OCI-LY3 (cell line): ENCODE data around the gene CWH43.

ENCODE experiments used
- H2AFZ ChIP-seq: fragments of 200-600, 300-600 bp; shearing (Covaris generic); 2 replicates; pipeline ENCODE4 v1.6.0; 2014; ENCODE audit warnings: antibody characterized with exemption, low read depth, low read length
- H3K27ac ChIP-seq: fragments of 200-600, 300-600 bp; sonication (generic); 2 replicates; pipeline ENCODE4 v1.5.1; 2014; ENCODE audit warnings: mild to moderate bottlenecking, low read length, moderate library complexity, mixed read lengths
- H3K27me3 ChIP-seq: fragments of 200-600, 300-600 bp; sonication (generic); 2 replicates; pipeline ENCODE4 v1.6.1; 2014; ENCODE audit warnings: low read depth, low read length, mixed read lengths
- H3K36me3 ChIP-seq: fragments of 200-600, 300-600 bp; sonication (generic); replicated peaks from 2 replicates; pipeline ENCODE3; 2014; ENCODE audit warnings: low read depth, low read length, mixed read lengths
- H3K4me1 ChIP-seq: fragments of 300-600, 200-600 bp; sonication (generic); 2 replicates; pipeline ENCODE4 v1.6.1; 2014; ENCODE audit warnings: low read length, mixed read lengths
- H3K4me2 ChIP-seq: fragments of 200-600, 300-600 bp; sonication (generic); 2 replicates; pipeline ENCODE4 v1.6.1; 2014; ENCODE audit warnings: low read length, mixed read lengths
- H3K4me3 ChIP-seq: fragments of 300-600, 200-600 bp; sonication (generic); 2 replicates; pipeline ENCODE4 v1.5.1; 2014; ENCODE audit warnings: antibody characterized with exemption, mild to moderate bottlenecking, low read length, moderate library complexity
- H3K79me2 ChIP-seq: fragments of 300-600, 200-600 bp; shearing (Covaris generic); 2 replicates; pipeline ENCODE4 v1.6.1; 2014; ENCODE audit warnings: mild to moderate bottlenecking, low read length, mixed read lengths
- H3K9ac ChIP-seq: fragments of 300-600, 200-600 bp; shearing (Covaris generic); 2 replicates; pipeline ENCODE4 v1.6.0; 2014; ENCODE audit warnings: mild to moderate bottlenecking, low read length, moderate library complexity
- H3K9me3 ChIP-seq: fragments of 200-600, 300-600 bp; shearing (Covaris generic); 2 replicates; pipeline ENCODE4 v1.6.1; 2014; ENCODE audit warnings: low read length, mixed read lengths; ENCODE audit not compliant: insufficient read depth
- H4K20me1 ChIP-seq: fragments of 200-600, 300-600 bp; sonication (generic); 2 replicates; pipeline ENCODE4 v1.6.1; 2016; ENCODE audit warnings: low read length, mixed read lengths; ENCODE audit not compliant: insufficient read depth
- CTCF ChIP-seq: fragments of 200-600, 300-600 bp; sonication (generic); IDR thresholded peaks from 2 replicates; pipeline ENCODE4 v1.5.1; 2014; ENCODE audit warnings: antibody characterized with exemption, low read length, low read depth
- EZH2phosphoT487 ChIP-seq: fragments of 200-600 bp; shearing (Covaris generic); IDR thresholded peaks from 2 replicates; pipeline ENCODE4 v1.6.1; 2018; ENCODE audit warnings: antibody characterized with exemption, mixed run types, low read depth

The CWH43 gene

GRCh38 chr4:48967101-48967500 is 19.0 kb upstream of the CWH43 start:
- Histone ChIP-seq H3K79me2 (no peaks in the 10 kb centered on the region), H3K36me3 (no peaks in the 10 kb centered on the region), H3K9me3 (no peaks in the 10 kb centered on the region), H3K27me3 (no peaks in the 10 kb centered on the region), H4K20me1 (no peaks in the 10 kb centered on the region), H3K9ac (no peak overlapping the region), H3K4me1 (no peaks in the 10 kb centered on the region), H3K27ac (no peak overlapping the region), H2AFZ (no peak overlapping the region), H3K4me2 (no peak overlapping the region), H3K4me3 (no peak overlapping the region)
- no peak for TF ChIP-seq EZH2phosphoT487

DNA sequence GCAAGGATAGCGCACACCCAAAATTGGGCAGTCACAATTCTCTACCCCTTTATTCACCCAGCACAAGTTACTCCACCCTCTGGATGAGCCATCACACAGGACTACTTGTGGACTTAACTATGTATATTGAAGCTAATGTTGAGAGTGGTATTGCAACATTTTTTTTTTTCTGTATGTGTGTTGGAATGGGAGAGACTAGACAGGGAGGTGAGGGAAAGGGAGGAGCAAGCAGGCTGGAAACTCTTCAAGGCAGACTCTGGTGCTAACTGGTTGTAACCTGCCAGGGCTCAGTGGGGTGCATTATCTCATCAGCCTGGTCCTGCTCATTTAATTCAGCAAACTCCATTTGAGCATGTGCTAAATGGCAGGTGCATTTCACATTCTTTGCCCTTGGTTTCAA is 18.4 kb upstream of the CWH43 start:
- Histone ChIP-seq H3K9me3 (no peaks in the 10 kb centered on the region), H3K4me1 (no peaks in the 10 kb centered on the region), H3K27ac (no peak overlapping the region), H2AFZ (no peak overlapping the region), H3K4me2 (no peak overlapping the region), H3K9ac (no peak overlapping the region), H3K79me2 (no peaks in the 10 kb centered on the region), H4K20me1 (no peaks in the 10 kb centered on the region), H3K4me3 (no peak overlapping the region), H3K27me3 (no peaks in the 10 kb centered on the region), H3K36me3 (no peaks in the 10 kb centered on the region)
- no peak for TF ChIP-seq EZH2phosphoT487
- no peak for TF ChIP-seq CTCF

GRCh38 chr4:48968814-48969213 is 17.3 kb upstream of the CWH43 start:
- H3K36me3 ChIP-seq: no peaks in the 10 kb centered on the region
- H3K79me2 ChIP-seq: no peaks in the 10 kb centered on the region
- H3K4me2 ChIP-seq: no peak overlapping the region
- H2AFZ ChIP-seq: no peak overlapping the region
- no peaks in the 10 kb centered on the region for H3K27me3 ChIP-seq
- no peak overlapping the region for H3K9ac ChIP-seq
- H3K4me3 ChIP-seq: no peak overlapping the region
- no peaks in the 10 kb centered on the region for H3K4me1 ChIP-seq
- H4K20me1 ChIP-seq: no peaks in the 10 kb centered on the region
- no peak overlapping the region for H3K27ac ChIP-seq
- TF ChIP-seq CTCF (no peak), EZH2phosphoT487 (no peak)
- no peaks in the 10 kb centered on the region for H3K9me3 ChIP-seq

DNA sequence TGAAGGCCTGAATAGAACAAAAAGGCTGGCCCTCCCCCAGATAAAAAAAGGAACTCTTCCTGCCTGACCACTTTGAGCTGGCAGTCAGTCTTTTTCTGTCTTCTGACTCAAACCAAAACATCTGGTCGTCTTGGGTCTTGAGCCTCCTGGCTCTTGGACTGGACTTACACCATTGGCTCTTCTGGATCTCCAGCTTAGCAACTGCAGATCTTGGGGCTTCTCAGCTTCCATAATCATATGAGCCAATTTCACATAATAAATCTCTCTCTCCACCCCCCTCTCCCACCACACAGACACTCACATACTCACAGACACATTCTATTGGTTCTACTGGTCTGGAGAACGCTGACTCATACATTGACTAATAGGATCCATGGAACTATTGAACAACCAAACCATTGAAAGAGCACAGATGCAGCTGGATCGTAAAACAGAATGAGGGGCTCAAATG is 15.6 kb upstream of the CWH43 start:
- H3K27ac ChIP-seq: no peak overlapping the region
- H2AFZ ChIP-seq: no peak overlapping the region
- H4K20me1 ChIP-seq: no peaks in the 10 kb centered on the region
- H3K27me3 ChIP-seq: peaks cover 8% of the 10 kb centered on the region; the same call in 1 of the 2 replicates
- no peaks in the 10 kb centered on the region for H3K36me3 ChIP-seq
- H3K79me2 ChIP-seq: no peaks in the 10 kb centered on the region
- no peaks in the 10 kb centered on the region for H3K9me3 ChIP-seq
- no peak overlapping the region for H3K4me2 ChIP-seq
- H3K9ac ChIP-seq: no peak overlapping the region
- no peaks in the 10 kb centered on the region for H3K4me1 ChIP-seq
- no peak overlapping the region for H3K4me3 ChIP-seq
- TF ChIP-seq CTCF (no peak), EZH2phosphoT487 (no peak)
